ENCODE measurements around the gene ZFAND6.

DNA sequence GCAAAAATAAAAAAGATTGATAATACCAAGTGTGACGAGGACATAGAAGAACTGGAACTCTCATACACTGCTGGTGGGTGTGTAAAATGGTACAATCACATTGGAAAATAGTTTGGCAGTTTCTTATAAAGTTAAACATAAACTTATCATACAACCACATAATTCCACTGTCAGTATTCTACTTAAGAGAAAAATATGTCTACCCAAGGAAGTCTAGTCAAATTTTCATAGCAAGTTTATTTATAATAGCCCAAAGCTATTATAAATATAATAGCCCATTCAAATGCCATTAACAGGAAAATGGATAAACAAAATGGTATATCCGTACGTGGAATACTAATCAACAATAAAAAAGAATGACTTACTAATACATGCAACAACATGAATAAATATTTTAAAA lies 47.9 kb upstream of the ZFAND6 start:
- TF ChIP-seq, protein P1, sequence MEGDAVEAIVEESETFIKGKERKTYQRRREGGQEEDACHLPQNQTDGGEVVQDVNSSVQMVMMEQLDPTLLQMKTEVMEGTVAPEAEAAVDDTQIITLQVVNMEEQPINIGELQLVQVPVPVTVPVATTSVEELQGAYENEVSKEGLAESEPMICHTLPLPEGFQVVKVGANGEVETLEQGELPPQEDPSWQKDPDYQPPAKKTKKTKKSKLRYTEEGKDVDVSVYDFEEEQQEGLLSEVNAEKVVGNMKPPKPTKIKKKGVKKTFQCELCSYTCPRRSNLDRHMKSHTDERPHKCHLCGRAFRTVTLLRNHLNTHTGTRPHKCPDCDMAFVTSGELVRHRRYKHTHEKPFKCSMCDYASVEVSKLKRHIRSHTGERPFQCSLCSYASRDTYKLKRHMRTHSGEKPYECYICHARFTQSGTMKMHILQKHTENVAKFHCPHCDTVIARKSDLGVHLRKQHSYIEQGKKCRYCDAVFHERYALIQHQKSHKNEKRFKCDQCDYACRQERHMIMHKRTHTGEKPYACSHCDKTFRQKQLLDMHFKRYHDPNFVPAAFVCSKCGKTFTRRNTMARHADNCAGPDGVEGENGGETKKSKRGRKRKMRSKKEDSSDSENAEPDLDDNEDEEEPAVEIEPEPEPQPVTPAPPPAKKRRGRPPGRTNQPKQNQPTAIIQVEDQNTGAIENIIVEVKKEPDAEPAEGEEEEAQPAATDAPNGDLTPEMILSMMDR (conservative IDR thresholded peaks at IDR 0.05; ENCODE audit: low read length): no peak
- no peak for TF ChIP-seq EZH2phosphoT487 (IDR thresholded peaks at IDR 0.05; ENCODE audit: borderline replicate concordance)
